IMR-90 (cell line): ENCODE measurements around the gene MRPL51. TPM values are rescaled to one million over a fixed set of nuclear protein-coding genes. Genes with fewer than 3 reads are reported as not detected.
A peak's percentile ranks its signal among the peaks of the same experiment; 100 is the strongest.

ENCODE experiments used
- ATAC-seq: fragments of 200-7000 bp; cut with Tn5 transposase; 2 replicates; pipeline ENCODE4 v1.9.1; 2020; ENCODE audit warnings: low read depth, mild to moderate bottlenecking, moderate library complexity
- BruUV-seq: library from RNA; stranded (reverse); fragments of 400-500 nt; replicated peaks from 2 replicates; lab custom pipeline; 2021; lab: Mats Ljungman, UMichigan
- CTCF ChIA-PET: fragments of 300-600 bp; formaldehyde crosslinking; extraction: SDS; loops from one replicate; lab custom pipeline; 2021; ENCODE audit warnings: antibody characterized with exemption; lab: Yijun Ruan, JAX
- POLR2A ChIA-PET: fragments of 300-600 bp; sonication (Branson Sonifier 250); formaldehyde crosslinking; loops from one replicate; lab custom pipeline; 2022; ENCODE audit warnings: antibody characterized with exemption; ENCODE audit not compliant: unreplicated experiment; lab: Charles Lee
- DNase-seq: peaks from one replicate; pipeline ENCODE4 v3.0.0; 2013
- H2AFZ ChIP-seq: replicated peaks from 2 replicates; pipeline ENCODE3; 2013; ENCODE audit warnings: low read length, mild to moderate bottlenecking; ENCODE audit not compliant: poor library complexity
- H2AK5ac ChIP-seq: 2 replicates; pipeline ENCODE4 v1.6.1; 2013; ENCODE audit warnings: low read depth, low read length, inconsistent platforms
- H2AK9ac ChIP-seq: replicated peaks from 2 replicates; pipeline ENCODE3; 2013; ENCODE audit warnings: mild to moderate bottlenecking, low read depth, low read length, moderate library complexity; ENCODE audit not compliant: poor library complexity
- H2BK120ac ChIP-seq: 2 replicates; pipeline ENCODE4 v1.6.1; 2013; ENCODE audit warnings: low read depth, low read length, inconsistent platforms
- H2BK15ac ChIP-seq: 3 replicates; pipeline ENCODE4 v1.6.1; 2013; ENCODE audit warnings: low read depth, low read length, inconsistent platforms
- H2BK20ac ChIP-seq: 2 replicates; pipeline ENCODE4 v1.6.1; 2013; ENCODE audit warnings: low read depth, mild to moderate bottlenecking, inconsistent platforms, low read length, moderate library complexity
- H2BK5ac ChIP-seq: 2 replicates; pipeline ENCODE4 v1.6.1; 2013; ENCODE audit warnings: mild to moderate bottlenecking, low read depth, low read length, inconsistent platforms; ENCODE audit not compliant: poor library complexity, severe bottlenecking
- H3K14ac ChIP-seq: replicated peaks from 2 replicates; pipeline ENCODE4 v1.6.1; 2013; ENCODE audit warnings: low read depth, low read length, inconsistent platforms
- H3K18ac ChIP-seq: 2 replicates; pipeline ENCODE4 v1.6.1; 2013; ENCODE audit warnings: low read depth, low read length, control low read depth
- H3K23ac ChIP-seq: 2 replicates; pipeline ENCODE4 v1.6.1; 2013; ENCODE audit warnings: low read depth, low read length, inconsistent platforms
- H3K27ac ChIP-seq: 2 replicates; pipeline ENCODE4 v1.5.1; 2013; ENCODE audit warnings: mild to moderate bottlenecking, control low read depth, low read length; ENCODE audit not compliant: insufficient read depth
- H3K27me3 ChIP-seq: 2 replicates; pipeline ENCODE4 v1.6.1; 2013; ENCODE audit warnings: low read length; ENCODE audit not compliant: control insufficient read depth, insufficient read depth
- H3K36me3 ChIP-seq: 2 replicates; pipeline ENCODE4 v1.6.1; 2013; ENCODE audit warnings: low read length, mixed read lengths; ENCODE audit not compliant: control insufficient read depth, insufficient read depth
- H3K4ac ChIP-seq: 2 replicates; pipeline ENCODE4 v1.6.1; 2013; ENCODE audit warnings: low read depth, low read length, inconsistent platforms
- H3K4me1 ChIP-seq: 2 replicates; pipeline ENCODE4 v1.6.1; 2013; ENCODE audit warnings: low read length, mixed read lengths; ENCODE audit not compliant: control insufficient read depth, insufficient read depth
- H3K4me2 ChIP-seq: 2 replicates; pipeline ENCODE4 v1.6.1; 2013; ENCODE audit warnings: low read depth, mild to moderate bottlenecking, control low read depth, low read length, moderate library complexity
- H3K4me3 ChIP-seq: 2 replicates; pipeline ENCODE4 v1.5.1; 2013; ENCODE audit warnings: low read depth, mild to moderate bottlenecking, control low read depth, low read length, moderate library complexity; ENCODE audit not compliant: insufficient read depth
- H3K56ac ChIP-seq: 2 replicates; pipeline ENCODE4 v1.6.1; 2013; ENCODE audit warnings: low read length, inconsistent platforms; ENCODE audit not compliant: insufficient read depth; ENCODE audit errors: extremely low read depth
- H3K79me1 ChIP-seq, 2 experiments: 2 replicates each; pipeline ENCODE4 v1.6.1; 2013; ENCODE audit warnings: low read length in 2 of 2, inconsistent platforms in 1 of 2, low read depth in 1 of 2
- H3K9ac ChIP-seq: 2 replicates; pipeline ENCODE4 v1.6.1; 2013; ENCODE audit warnings: low read depth, low read length, control low read depth
- H3K9me1 ChIP-seq: 2 replicates; pipeline ENCODE4 v1.6.1; 2013; ENCODE audit warnings: low read length, inconsistent platforms; ENCODE audit not compliant: insufficient read depth
- H3K9me3 ChIP-seq: 2 replicates; pipeline ENCODE4 v1.6.1; 2013; ENCODE audit warnings: low read length; ENCODE audit not compliant: control insufficient read depth, insufficient read depth
- H4K20me1 ChIP-seq: 2 replicates; pipeline ENCODE4 v1.6.1; 2013; ENCODE audit warnings: low read length, inconsistent platforms; ENCODE audit not compliant: insufficient read depth
- H4K5ac ChIP-seq: 2 replicates; pipeline ENCODE4 v1.6.1; 2013; ENCODE audit warnings: mild to moderate bottlenecking, low read depth, low read length, control low read depth
- H4K8ac ChIP-seq, 2 experiments: 2 replicates each; pipeline ENCODE4 v1.6.1; 2013; ENCODE audit warnings: low read depth in 2 of 2, low read length in 2 of 2, control low read depth in 1 of 2, inconsistent platforms in 1 of 2
- H4K91ac ChIP-seq: 2 replicates; pipeline ENCODE4 v1.6.1; 2013; ENCODE audit warnings: low read depth, low read length, inconsistent platforms; ENCODE audit not compliant: insufficient read depth
- BHLHE40 ChIP-seq: fragments of 150-350 bp; IDR thresholded peaks from 2 replicates; pipeline ENCODE4 v1.6.1; 2016; ENCODE audit warnings: mild to moderate bottlenecking, low read depth, low read length
- CEBPB ChIP-seq: IDR thresholded peaks from 2 replicates; pipeline ENCODE4 v1.6.1; 2012; ENCODE audit warnings: low read depth, low read length, improper control_type of control experiment
- CHD1 ChIP-seq: IDR thresholded peaks from 2 replicates; pipeline ENCODE4 v1.6.1; 2012; ENCODE audit warnings: low read depth, low read length, improper control_type of control experiment
- FOS ChIP-seq: fragments of 150-350 bp; IDR thresholded peaks from 2 replicates; pipeline ENCODE4 v1.6.1; 2016; ENCODE audit warnings: low read depth, low read length
- MAFK ChIP-seq: IDR thresholded peaks from 2 replicates; pipeline ENCODE4 v1.6.1; 2012; ENCODE audit warnings: low read depth, low read length, improper control_type of control experiment
- MXI1 ChIP-seq: IDR thresholded peaks from 2 replicates; pipeline ENCODE4 v1.6.1; 2012; ENCODE audit warnings: low read depth, mild to moderate bottlenecking, low read length, moderate library complexity, borderline replicate concordance
- POLR2A ChIP-seq: IDR thresholded peaks from 2 replicates; pipeline ENCODE4 v1.6.1; 2012; ENCODE audit warnings: mild to moderate bottlenecking, low read depth, low read length
- RAD21 ChIP-seq: IDR thresholded peaks from 2 replicates; pipeline ENCODE4 v1.6.1; 2012; ENCODE audit warnings: low read length, improper control_type of control experiment
- RCOR1 ChIP-seq: IDR thresholded peaks from 2 replicates; pipeline ENCODE4 v1.6.1; 2012; ENCODE audit warnings: mild to moderate bottlenecking, low read length, improper control_type of control experiment; ENCODE audit not compliant: insufficient replicate concordance
- RFX5 ChIP-seq: IDR thresholded peaks from 2 replicates; pipeline ENCODE4 v1.8.0; 2012; ENCODE audit warnings: low read depth, mild to moderate bottlenecking, low read length, moderate library complexity
- SMC3 ChIP-seq: fragments of 150-350 bp; IDR thresholded peaks from 2 replicates; pipeline ENCODE4 v1.6.1; 2016; ENCODE audit warnings: low read depth, mild to moderate bottlenecking, antibody characterized with exemption, low read length, moderate library complexity
- WGBS, 2 experiments: methylation state at CpG; one replicate each; pipeline versions ENCODE4 v1.1.5 to v1.1.7; 2013; ENCODE audit warnings: missing lambda C conversion rate in 2 of 2; ENCODE audit not compliant: insufficient read length in 1 of 2; ENCODE audit errors: extremely low coverage in 2 of 2; 5-methylcytosine and 5-hydroxymethylcytosine counted together
- dilution Hi-C: fragments of 300-500 bp; cut with HindIII; formaldehyde crosslinking; loops from one replicate; pipeline ENCODE4 v1.14.3; 2018; ENCODE audit warnings: low sequenced_read_pairs; ENCODE audit not compliant: unreplicated experiment
- in situ Hi-C: fragments of 300-500 bp; cut with MboI; formaldehyde crosslinking; loops from 3 replicates; pipeline ENCODE4 v1.14.3; 2019; ENCODE audit warnings: low sequenced_read_pairs, inconsistent platforms, mixed read lengths
- intact Hi-C: fragments of 100-400 bp; cut with micrococcal nuclease; formaldehyde crosslinking; loops from 2 replicates; pipeline ENCODE4 v1.10.0; 2022
- polyA plus RNA-seq, 3 experiments: library from polyadenylated mRNA; depleted of rRNA; stranded (reverse); fragments of >200 nt; gene quantifications; 2 replicates each; pipeline ENCODE4 v1.2.3, GENCODE V29; 2012; ENCODE audit warnings: low replicate concordance in 1 of 3
- total RNA-seq: library from RNA; depleted of rRNA; stranded (reverse); fragments of >200 nt; gene quantifications from 2 replicates; pipeline ENCODE4 v1.2.3, GENCODE V29; 2012
- TF ChIP-seq, protein P1 (sequence below): fragments of 150-350 bp; IDR thresholded peaks from 2 replicates; pipeline ENCODE4 v1.6.1; 2016; ENCODE audit warnings: low read depth, mild to moderate bottlenecking, low read length, moderate library complexity, borderline replicate concordance
- TF ChIP-seq, protein P2 (sequence below): conservative IDR thresholded peaks from 2 replicates; pipeline ENCODE4 v1.5.1; 2012; ENCODE audit warnings: mild to moderate bottlenecking, low read depth, low read length, improper control_type of control experiment

Gene MRPL51
- total and polyA plus RNA-seq, 2 of the 4 experiments (the other 2 are of a cell fraction), result 80.1 to 160 TPM

DNA sequence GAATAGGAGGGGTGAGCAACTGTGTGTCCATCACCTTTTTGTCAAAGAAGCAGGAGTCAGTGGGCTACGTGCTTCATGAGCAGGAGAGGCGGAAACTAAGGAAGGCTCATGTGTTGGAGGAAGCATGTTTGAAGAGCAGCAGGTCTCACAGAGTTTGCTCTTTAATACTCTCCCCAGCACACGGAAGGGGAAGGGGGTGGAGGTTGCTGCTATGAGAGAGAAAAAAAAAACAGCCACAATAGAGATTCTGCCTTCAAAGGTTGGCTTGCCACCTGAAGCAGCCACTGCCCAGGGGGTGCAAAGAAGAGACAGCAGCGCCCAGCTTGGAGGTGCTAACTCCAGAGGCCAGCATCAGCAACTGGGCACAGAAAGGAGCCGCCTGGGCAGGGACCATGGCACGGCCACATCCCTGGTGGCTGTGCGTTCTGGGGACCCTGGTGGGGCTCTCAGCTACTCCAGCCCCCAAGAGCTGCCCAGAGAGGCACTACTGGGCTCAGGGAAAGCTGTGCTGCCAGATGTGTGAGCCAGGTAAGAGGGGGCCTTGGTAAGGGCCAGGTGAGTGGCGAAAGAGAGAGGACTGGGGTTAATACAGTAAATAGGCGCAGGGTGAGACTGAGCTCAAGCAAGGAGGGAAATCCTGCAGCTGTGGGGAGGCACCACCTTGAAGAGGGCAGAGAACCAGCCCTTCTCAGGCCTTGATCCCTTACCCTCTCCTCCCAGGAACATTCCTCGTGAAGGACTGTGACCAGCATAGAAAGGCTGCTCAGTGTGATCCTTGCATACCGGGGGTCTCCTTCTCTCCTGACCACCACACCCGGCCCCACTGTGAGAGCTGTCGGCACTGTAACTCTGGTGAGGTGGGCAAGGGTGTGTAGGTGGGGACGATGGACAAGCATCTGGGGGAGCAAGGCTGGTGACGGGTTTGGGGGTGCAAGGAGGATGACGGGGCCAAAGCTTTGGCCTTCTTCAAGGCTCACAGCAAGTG is 48.1 kb downstream of the MRPL51 start, which contains the start of gene CD27:
Gene CD27 (plus strand): TSS at position 252 of the 985 bp plus-strand sequence. CDS start 141 bp downstream, at position 393.
- Histone ChIP-seq H3K14ac (no peak within 1 kb of the TSS), H3K18ac (no peak within 1 kb of the TSS), H3K4me1 (peaks cover 2% of the 10 kb centered on the region), H3K23ac (0 out of 2 replicates have a peak within 1 kb of the TSS, but pooled peaks have one; percentile 51), H3K9ac (no peak within 1 kb of the TSS), H4K20me1 (no peaks in the 10 kb centered on the region), H3K27ac (no peak within 1 kb of the TSS), H2BK20ac (no peak within 1 kb of the TSS), H2AK5ac (no peak within 1 kb of the TSS), H3K79me1 (peaks cover 2 to 3% of the 10 kb centered on the region in 2 experiments; a peak in 3 of 4 replicates), H3K4me3 (no peak within 1 kb of the TSS), H3K56ac (no peak within 1 kb of the TSS), H2BK120ac (no peak within 1 kb of the TSS), H3K4ac (no peak within 1 kb of the TSS), H2AFZ (no peak within 1 kb of the TSS), H4K91ac (no peak within 1 kb of the TSS), H4K5ac (no peak within 1 kb of the TSS), H2BK5ac (no peak within 1 kb of the TSS), H3K27me3 (no peaks in the 10 kb centered on the region), H3K4me2 (no peak within 1 kb of the TSS), H3K9me3 (no peaks in the 10 kb centered on the region), H2BK15ac (no peak within 1 kb of the TSS), H3K9me1 (peaks cover 2% of the 10 kb centered on the region; the same call in 1 of the 2 replicates), H3K36me3 (peaks cover 15% of the 10 kb centered on the region), H2AK9ac (peak within 1 kb of the TSS; percentile 13), H4K8ac (no peak within 1 kb of the TSS)
- WGBS, 2 experiments, result 80% methylated on average over 1 of the region's 16 CpGs; no CpG with 5 or more reads in 1 of the 2 experiments
- dilution Hi-C loops (no loop called here), intact Hi-C loops (no loop called here), in situ Hi-C loops (no loop called here)
- no peak for ATAC-seq
- CTCF ChIA-PET, result no interaction called here
- TF ChIP-seq CEBPB, result no peak
- no peak for TF ChIP-seq POLR2A
- TF ChIP-seq RCOR1, result no peak
- no peak for TF ChIP-seq BHLHE40
- no peak for TF ChIP-seq CHD1
- TF ChIP-seq, protein P1, sequence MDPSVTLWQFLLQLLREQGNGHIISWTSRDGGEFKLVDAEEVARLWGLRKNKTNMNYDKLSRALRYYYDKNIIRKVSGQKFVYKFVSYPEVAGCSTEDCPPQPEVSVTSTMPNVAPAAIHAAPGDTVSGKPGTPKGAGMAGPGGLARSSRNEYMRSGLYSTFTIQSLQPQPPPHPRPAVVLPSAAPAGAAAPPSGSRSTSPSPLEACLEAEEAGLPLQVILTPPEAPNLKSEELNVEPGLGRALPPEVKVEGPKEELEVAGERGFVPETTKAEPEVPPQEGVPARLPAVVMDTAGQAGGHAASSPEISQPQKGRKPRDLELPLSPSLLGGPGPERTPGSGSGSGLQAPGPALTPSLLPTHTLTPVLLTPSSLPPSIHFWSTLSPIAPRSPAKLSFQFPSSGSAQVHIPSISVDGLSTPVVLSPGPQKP, result no peak
- TF ChIP-seq MAFK, result no peak
- TF ChIP-seq SMC3, result no peak
- TF ChIP-seq, protein P2, sequence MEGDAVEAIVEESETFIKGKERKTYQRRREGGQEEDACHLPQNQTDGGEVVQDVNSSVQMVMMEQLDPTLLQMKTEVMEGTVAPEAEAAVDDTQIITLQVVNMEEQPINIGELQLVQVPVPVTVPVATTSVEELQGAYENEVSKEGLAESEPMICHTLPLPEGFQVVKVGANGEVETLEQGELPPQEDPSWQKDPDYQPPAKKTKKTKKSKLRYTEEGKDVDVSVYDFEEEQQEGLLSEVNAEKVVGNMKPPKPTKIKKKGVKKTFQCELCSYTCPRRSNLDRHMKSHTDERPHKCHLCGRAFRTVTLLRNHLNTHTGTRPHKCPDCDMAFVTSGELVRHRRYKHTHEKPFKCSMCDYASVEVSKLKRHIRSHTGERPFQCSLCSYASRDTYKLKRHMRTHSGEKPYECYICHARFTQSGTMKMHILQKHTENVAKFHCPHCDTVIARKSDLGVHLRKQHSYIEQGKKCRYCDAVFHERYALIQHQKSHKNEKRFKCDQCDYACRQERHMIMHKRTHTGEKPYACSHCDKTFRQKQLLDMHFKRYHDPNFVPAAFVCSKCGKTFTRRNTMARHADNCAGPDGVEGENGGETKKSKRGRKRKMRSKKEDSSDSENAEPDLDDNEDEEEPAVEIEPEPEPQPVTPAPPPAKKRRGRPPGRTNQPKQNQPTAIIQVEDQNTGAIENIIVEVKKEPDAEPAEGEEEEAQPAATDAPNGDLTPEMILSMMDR, result no peak
- TF ChIP-seq RFX5, result no peak
- no peak for TF ChIP-seq RAD21
- TF ChIP-seq FOS, result no peak
- no peak for TF ChIP-seq MXI1
- BruUV-seq, result no TSS peak
- POLR2A ChIA-PET, result interaction anchor here (0.6 kb wide), 1 partner anchor 41 kb away, joined by 3 read pairs; no protein-coding TSS in a partner anchor
- no peak for DNase-seq
